Stimulated activated CD8-positive, alpha-beta memory T cell treated with anti-CD3 and anti-CD28 coated beads, Interleukin-4, amount 100 ng/mL, for 48 hours (primary cell): ENCODE results near the gene PRKACA.

Source experiments
- DNase-seq: peaks from one replicate; pipeline ENCODE4 v3.0.0-alpha.2; 2020

The PRKACA gene

DNA sequence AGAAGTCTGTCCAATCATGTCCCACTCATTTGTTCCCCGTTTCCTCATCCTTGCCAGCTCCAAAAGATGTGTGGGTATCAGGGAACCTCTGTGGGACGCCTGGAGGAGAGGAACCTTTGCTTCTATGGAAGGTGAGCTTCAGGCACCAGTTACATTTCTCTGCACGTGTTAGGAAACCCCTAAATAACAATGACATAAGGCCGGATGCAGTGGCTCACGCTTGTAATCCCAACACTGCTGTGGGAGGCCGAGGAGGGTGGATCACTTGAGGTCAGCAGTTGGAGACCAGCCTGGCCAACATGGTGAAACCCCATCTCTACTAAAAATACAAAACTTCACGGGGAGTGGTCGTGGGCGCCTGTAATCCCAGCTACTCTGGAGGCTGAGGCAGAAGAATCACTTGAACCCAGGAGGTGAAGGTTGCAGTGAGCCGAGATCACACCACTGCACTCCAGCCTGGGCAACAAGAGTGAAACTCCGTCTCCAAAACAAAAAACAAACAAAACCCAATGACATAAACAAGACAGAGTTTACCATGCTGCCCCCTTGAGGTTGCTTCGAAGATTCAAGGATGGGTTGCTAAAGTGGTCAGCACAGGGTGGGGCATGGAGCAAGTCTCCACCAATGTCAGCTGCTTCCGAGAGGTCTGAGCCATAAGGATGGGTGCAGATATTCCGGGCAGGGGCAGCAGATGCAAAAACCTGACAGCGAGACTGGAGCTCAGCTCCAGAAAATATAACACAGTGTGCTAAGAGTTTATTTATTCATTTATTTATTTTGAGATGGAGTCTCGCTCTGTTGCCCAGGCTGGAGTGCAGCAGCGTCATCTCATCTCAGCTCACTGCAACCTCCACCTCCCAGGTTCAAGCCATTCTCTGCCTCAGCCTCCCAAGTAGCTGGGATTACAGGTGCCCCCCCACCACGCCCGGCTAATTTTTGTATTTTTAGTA, 74.6 kb downstream of the PRKACA start:
- DNase-seq: peak; percentile 46
